ENCODE measurements around the gene MCCD1. TPM values are rescaled to one million over a fixed set of nuclear protein-coding genes. Genes with fewer than 3 reads are reported as not detected.

The MCCD1 gene
- total and polyA plus RNA-seq, 2 of the 13 experiments (the other 11 are each of a cell fraction or from before 2014, with no cell fraction given): 0.15 TPM; not detected in 1

- TF ChIP-seq PAXIP1 (CRISPR knock-in tag; conservative IDR thresholded peaks at IDR 0.05) (no peak), ZNF761 (CRISPR knock-in tag; conservative IDR thresholded peaks at IDR 0.05) (no peak), ATF7 (IDR thresholded peaks at IDR 0.05) (no peak), ATF7 (CRISPR knock-in tag; IDR thresholded peaks at IDR 0.05) (no peak), RAD51 (IDR thresholded peaks at IDR 0.05; ENCODE audit: borderline replicate concordance) (no peak), HNRNPH1 (optimal IDR thresholded peaks at IDR 0.05; ENCODE audit: low read depth, low read length) (no peak), MBNL3 (CRISPR knock-in tag; conservative IDR thresholded peaks at IDR 0.05) (no peak), ZNF549 (CRISPR knock-in tag; IDR thresholded peaks at IDR 0.05) (no peak), MAF1 (CRISPR knock-in tag; IDR thresholded peaks at IDR 0.05; ENCODE audit: borderline replicate concordance) (no peak), HNF1B (CRISPR knock-in tag; IDR thresholded peaks at IDR 0.05) (0 out of 2 replicates have a peak, but pooled peaks have one; percentile 59), MIER3 (CRISPR knock-in tag; IDR thresholded peaks at IDR 0.05; ENCODE audit: borderline replicate concordance) (no peak), SP140L (CRISPR knock-in tag; IDR thresholded peaks at IDR 0.05; ENCODE audit: borderline replicate concordance) (peak; percentile 61; the same call in 1 of the 2 replicates), PLSCR1 (CRISPR knock-in tag; IDR thresholded peaks at IDR 0.05; ENCODE audit: borderline replicate concordance) (no peak), FOXK1 (CRISPR knock-in tag; IDR thresholded peaks at IDR 0.05; ENCODE audit: borderline replicate concordance, low read depth) (0 out of 2 replicates have a peak, but pooled peaks have one; percentile 16), TAF15 (IDR thresholded peaks at IDR 0.05; ENCODE audit: low read depth, low read length, poor library complexity, severe bottlenecking) (no peak), ZNF251 (CRISPR knock-in tag; IDR thresholded peaks at IDR 0.05) (no peak), RARA (CRISPR knock-in tag; IDR thresholded peaks at IDR 0.05) (no peak)
These were observed 31.0 kb upstream of the MCCD1 start, which contains the start of gene MICB (continued) for GRCh38 chr6:31497531-31498476.

Data from HepG2 (cell line).